ENCODE results near the gene SRD5A1. TPM values are rescaled to one million over a fixed set of nuclear protein-coding genes. Genes with fewer than 3 reads are reported as not detected.

SRD5A1 gene
- total RNA-seq, 4 donors from 2014 or later, result 3.5 to 11.5 (median 6.9) TPM

DNA sequence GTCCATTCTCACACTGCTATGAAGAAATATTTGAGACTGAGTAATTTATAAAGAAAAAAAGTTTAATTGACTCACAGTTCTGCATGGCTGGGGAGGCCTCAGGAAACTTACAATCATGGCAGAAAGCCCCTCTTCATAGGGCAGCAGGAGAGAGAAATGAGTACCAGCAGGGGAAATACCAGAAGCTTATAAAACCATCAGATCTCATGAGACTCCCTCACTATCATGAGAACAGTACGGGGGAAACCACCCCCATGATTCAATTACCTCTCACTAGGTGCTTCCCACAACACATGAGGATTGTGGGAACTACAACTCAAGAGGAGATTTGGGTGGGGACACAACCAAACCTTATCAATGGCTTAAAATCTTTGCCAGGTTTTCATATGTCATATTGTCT, 59.7 kb downstream of the SRD5A1 start:
- WGBS, 2 donors, result 50 to 56% methylated on average over 1 of the region's 1 CpG
- Histone ChIP-seq H3K4me3 (no peak overlapping the region), H3K27me3 (peaks cover 0 to 4% of the 10 kb centered on the region in 2 donors), H3K4me1 (no peaks in the 10 kb centered on the region), H3K36me3 (no peaks in the 10 kb centered on the region), H3K9me3 (no peaks in the 10 kb centered on the region), H3K27ac (no peak overlapping the region)
- no peak for DNase-seq (ENCODE audit: low spot score in 2 of 2)
- TF ChIP-seq, protein P1, sequence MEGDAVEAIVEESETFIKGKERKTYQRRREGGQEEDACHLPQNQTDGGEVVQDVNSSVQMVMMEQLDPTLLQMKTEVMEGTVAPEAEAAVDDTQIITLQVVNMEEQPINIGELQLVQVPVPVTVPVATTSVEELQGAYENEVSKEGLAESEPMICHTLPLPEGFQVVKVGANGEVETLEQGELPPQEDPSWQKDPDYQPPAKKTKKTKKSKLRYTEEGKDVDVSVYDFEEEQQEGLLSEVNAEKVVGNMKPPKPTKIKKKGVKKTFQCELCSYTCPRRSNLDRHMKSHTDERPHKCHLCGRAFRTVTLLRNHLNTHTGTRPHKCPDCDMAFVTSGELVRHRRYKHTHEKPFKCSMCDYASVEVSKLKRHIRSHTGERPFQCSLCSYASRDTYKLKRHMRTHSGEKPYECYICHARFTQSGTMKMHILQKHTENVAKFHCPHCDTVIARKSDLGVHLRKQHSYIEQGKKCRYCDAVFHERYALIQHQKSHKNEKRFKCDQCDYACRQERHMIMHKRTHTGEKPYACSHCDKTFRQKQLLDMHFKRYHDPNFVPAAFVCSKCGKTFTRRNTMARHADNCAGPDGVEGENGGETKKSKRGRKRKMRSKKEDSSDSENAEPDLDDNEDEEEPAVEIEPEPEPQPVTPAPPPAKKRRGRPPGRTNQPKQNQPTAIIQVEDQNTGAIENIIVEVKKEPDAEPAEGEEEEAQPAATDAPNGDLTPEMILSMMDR (IDR thresholded peaks at IDR 0.05), result no peak
- TF ChIP-seq POLR2A (IDR thresholded peaks at IDR 0.05) (no peak), EP300 (IDR thresholded peaks at IDR 0.05) (no peak)

DNA sequence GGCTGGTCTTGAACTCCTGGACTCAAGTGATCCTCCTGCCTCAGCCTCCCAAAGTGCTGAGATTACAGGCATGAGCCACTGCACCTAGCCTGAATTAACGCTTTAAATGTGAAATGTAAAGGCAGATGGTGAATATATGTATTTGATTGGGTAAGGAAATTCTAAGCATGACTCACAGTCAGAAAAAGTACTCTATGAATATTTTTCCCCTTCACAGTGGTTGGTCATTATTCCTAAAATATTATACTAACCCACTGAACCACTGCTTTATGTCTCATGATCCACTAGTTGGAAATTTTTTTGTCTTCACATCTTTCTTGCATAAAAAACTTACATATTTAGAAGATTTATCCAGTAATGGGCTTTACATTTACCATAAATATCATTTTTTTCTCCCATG, 65.5 kb downstream of the SRD5A1 start:
- TF ChIP-seq EP300 (IDR thresholded peaks at IDR 0.05), result no peak
- TF ChIP-seq, protein P1 (IDR thresholded peaks at IDR 0.05), result no peak
- no peak for TF ChIP-seq POLR2A (IDR thresholded peaks at IDR 0.05)
- Histone ChIP-seq H3K27ac (no peak overlapping the region), H3K27me3 (peaks cover 0 to 4% of the 10 kb centered on the region in 2 donors), H3K36me3 (no peaks in the 10 kb centered on the region), H3K9me3 (no peaks in the 10 kb centered on the region), H3K4me3 (no peak overlapping the region), H3K4me1 (peaks cover 0 to 2% (median 0%) of the 10 kb centered on the region in 4 donors)
- no peak for DNase-seq (ENCODE audit: low spot score in 2 of 2)
- 81 to 88% methylated on average over 1 of the region's 1 CpG for WGBS, 2 donors

DNA sequence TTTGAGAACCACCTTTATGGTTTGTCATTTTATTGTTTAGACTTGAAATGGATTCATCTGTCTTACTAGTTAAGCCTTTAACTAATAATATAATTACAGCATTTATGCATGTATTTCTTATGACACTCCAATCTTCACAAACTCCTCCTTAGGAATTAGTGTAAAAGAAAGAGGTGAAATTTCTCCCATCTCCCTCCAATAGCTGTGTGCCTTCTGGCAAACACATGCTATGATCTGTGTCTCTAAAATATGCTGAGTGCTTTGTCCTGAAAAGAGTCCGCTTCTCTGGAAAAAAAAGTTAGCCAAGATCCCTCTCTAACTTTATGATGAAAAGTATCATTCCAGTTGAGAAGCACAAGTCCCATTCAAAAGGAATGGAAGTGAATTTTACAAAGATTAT, 66.1 kb downstream of the SRD5A1 start:
- no peak for DNase-seq (ENCODE audit: low spot score in 2 of 2)

DNA sequence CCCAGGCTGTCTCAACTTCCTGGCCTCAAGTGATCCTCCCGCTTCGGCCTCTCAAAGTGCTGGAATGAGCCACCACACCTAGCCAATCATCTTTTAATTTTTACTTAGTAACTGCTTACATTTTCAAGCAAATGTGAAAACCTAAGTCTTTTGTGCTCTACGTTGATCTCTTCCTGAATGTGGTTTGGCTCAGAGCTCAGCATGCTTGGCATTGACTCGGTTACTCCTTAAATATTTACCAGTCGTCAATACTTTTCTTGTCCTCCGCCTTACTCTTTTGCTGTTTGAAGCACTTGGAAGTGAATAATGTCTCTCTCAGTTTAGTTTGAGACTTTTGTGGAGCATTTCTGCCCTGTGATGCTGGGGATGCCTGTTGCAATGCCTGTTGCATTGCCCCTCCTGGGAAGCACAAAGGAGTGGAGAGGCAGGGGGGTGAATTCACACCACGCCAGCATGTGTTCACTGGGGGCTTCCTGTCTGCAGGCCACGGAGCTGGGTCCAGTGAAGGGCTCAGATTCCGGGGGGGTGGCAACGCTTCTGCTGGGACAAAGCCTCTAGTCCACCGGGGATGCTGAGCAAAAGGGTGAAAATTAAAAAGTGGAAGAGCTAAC, 66.9 kb downstream of the SRD5A1 start:
- WGBS, 2 donors, result 47 to 52% methylated on average over 11 of the region's 11 CpGs
- Histone ChIP-seq H3K9me3 (no peaks in the 10 kb centered on the region), H3K27ac (no peak overlapping the region), H3K4me3 (no peak overlapping the region), H3K27me3 (peaks cover 0 to 4% of the 10 kb centered on the region in 2 donors), H3K4me1 (peaks cover 0 to 12% (median 3%) of the 10 kb centered on the region in 4 donors), H3K36me3 (no peaks in the 10 kb centered on the region)
- TF ChIP-seq, protein P1 (IDR thresholded peaks at IDR 0.05), result no peak
- no peak for TF ChIP-seq EP300 (IDR thresholded peaks at IDR 0.05)
- no peak for TF ChIP-seq POLR2A (IDR thresholded peaks at IDR 0.05)
- DNase-seq (ENCODE audit: low spot score in 2 of 2), result no peak

More for the DNA sequence above, 66.1 kb downstream of the SRD5A1 start:
- Histone ChIP-seq H3K36me3 (no peaks in the 10 kb centered on the region), H3K4me3 (no peak overlapping the region), H3K9me3 (no peaks in the 10 kb centered on the region), H3K27me3 (peaks cover 0 to 4% of the 10 kb centered on the region in 2 donors), H3K4me1 (peaks cover 0 to 9% (median 0%) of the 10 kb centered on the region in 4 donors), H3K27ac (no peak overlapping the region)
- TF ChIP-seq POLR2A (IDR thresholded peaks at IDR 0.05) (no peak), EP300 (IDR thresholded peaks at IDR 0.05) (no peak)
- TF ChIP-seq, protein P1 (IDR thresholded peaks at IDR 0.05), result no peak
- WGBS, 2 donors, result 72 to 83% methylated on average over 1 of the region's 1 CpG

DNA sequence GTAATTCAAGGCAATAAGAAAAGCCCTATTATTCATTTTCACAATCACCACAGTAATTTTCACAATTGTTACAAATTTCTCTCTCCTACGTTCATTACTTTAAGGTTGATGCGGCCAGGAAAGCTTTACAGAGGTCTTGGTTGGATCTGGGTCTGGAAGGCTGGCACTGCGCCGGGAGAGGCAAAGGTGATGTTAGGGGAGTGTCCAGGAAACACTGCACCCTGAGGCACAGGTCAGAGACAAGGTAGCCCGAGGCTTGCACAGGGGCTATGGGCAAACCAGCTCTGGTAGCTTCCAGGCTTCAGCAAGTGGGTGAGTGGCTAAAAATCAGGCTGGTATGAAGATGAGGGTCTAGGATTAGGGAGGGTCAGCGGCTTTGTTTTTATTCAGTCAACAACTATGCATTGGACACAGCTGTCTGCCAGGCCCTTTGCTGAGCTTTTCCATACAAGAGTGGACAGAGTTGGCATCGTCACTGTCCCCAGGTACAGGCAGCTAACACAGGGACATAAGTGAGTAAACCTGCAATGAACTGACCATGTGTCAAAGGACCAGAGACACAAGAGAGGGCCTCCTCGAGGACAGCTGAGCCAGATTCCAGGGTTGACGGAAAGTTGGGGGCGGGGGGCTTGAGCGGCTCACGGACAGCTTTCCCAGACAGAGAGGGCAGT, 67.6 kb downstream of the SRD5A1 start:
- Histone ChIP-seq H3K4me3 (no peak overlapping the region), H3K9me3 (no peaks in the 10 kb centered on the region), H3K27me3 (peaks cover 0 to 4% of the 10 kb centered on the region in 2 donors), H3K36me3 (no peaks in the 10 kb centered on the region), H3K27ac (no peak overlapping the region), H3K4me1 (peaks cover 0 to 12% (median 3%) of the 10 kb centered on the region in 4 donors)
- DNase-seq (ENCODE audit: low spot score in 2 of 2), result no peak
- 72 to 74% methylated on average over 12 of the region's 12 CpGs for WGBS, 2 donors
- TF ChIP-seq, protein P1 (IDR thresholded peaks at IDR 0.05), result no peak
- no peak for TF ChIP-seq EP300 (IDR thresholded peaks at IDR 0.05)
- TF ChIP-seq POLR2A (IDR thresholded peaks at IDR 0.05), result no peak
